Caco-2 (cell line): ENCODE results near the gene LCK. TPM values are rescaled to one million over a fixed set of nuclear protein-coding genes. Genes with fewer than 3 reads are reported as not detected.

ENCODE experiments used
- BruUV-seq: library from RNA; stranded (reverse); fragments of 400-500 nt; replicated peaks from 2 replicates; lab custom pipeline; 2021; lab: Mats Ljungman, UMichigan
- CTCF ChIA-PET: fragments of 300-600 bp; sonication (Branson Sonifier 250); formaldehyde crosslinking; loops from one replicate; lab custom pipeline; 2022; ENCODE audit warnings: antibody characterized with exemption; lab: Charles Lee
- POLR2A ChIA-PET: fragments of 300-600 bp; sonication (Branson Sonifier 250); formaldehyde crosslinking; loops from one replicate; lab custom pipeline; 2022; ENCODE audit warnings: antibody characterized with exemption; lab: Charles Lee
- DNase-seq, 2 experiments: peaks; one replicate each; pipeline versions ENCODE4 v3.0.0 to v3.0.0-alpha.2; 2020 to 2022
- H3K27me3 ChIP-seq: replicated peaks from 2 replicates; pipeline ENCODE4 v1.6.0; 2011; ENCODE audit warnings: low read length; ENCODE audit not compliant: control insufficient read depth, insufficient read depth
- H3K36me3 ChIP-seq: 2 replicates; pipeline ENCODE4 v1.5.1; 2011; ENCODE audit warnings: low read length; ENCODE audit not compliant: control insufficient read depth, insufficient read depth
- H3K4me1 ChIP-seq: fragments of 250-450 bp; sonication (Bioruptor Pico); 2 replicates; pipeline ENCODE4 v1.5.1; 2020; ENCODE audit warnings: mild to moderate bottlenecking
- H3K4me3 ChIP-seq: 2 replicates; pipeline ENCODE4 v1.5.1; 2011; ENCODE audit warnings: low read depth, mild to moderate bottlenecking, control low read depth, low read length
- H3K9me3 ChIP-seq: fragments of 250-450 bp; sonication (Bioruptor Pico); 2 replicates; pipeline ENCODE4 v1.5.1; 2020; ENCODE audit warnings: mild to moderate bottlenecking, moderate library complexity
- H3K27ac Mint-ChIP-seq: one replicate; pipeline ENCODE4 v1.8.0; 2022; ENCODE audit warnings: mixed read lengths; ENCODE audit not compliant: unreplicated experiment
- H3K27me3 Mint-ChIP-seq: one replicate; pipeline ENCODE4 v1.8.0; 2022; ENCODE audit warnings: mixed read lengths; ENCODE audit not compliant: insufficient read depth, unreplicated experiment
- H3K36me3 Mint-ChIP-seq: one replicate; pipeline ENCODE4 v1.8.0; 2022; ENCODE audit warnings: mild to moderate bottlenecking, mixed read lengths; ENCODE audit not compliant: insufficient read depth, unreplicated experiment
- H3K4me1 Mint-ChIP-seq: one replicate; pipeline ENCODE4 v1.8.0; 2022; ENCODE audit warnings: low read depth, mixed read lengths; ENCODE audit not compliant: unreplicated experiment
- H3K4me3 Mint-ChIP-seq: one replicate; pipeline ENCODE4 v1.8.0; 2022; ENCODE audit warnings: mild to moderate bottlenecking, moderate library complexity, mixed read lengths; ENCODE audit not compliant: unreplicated experiment
- H3K9me3 Mint-ChIP-seq: one replicate; pipeline ENCODE4 v1.8.0; 2022; ENCODE audit warnings: mixed read lengths; ENCODE audit not compliant: unreplicated experiment
- intact Hi-C: fragments of 100-400 bp; cut with micrococcal nuclease; formaldehyde crosslinking; loops from one replicate; pipeline ENCODE4 v1.10.0; 2022; ENCODE audit not compliant: unreplicated experiment
- total RNA-seq: library from RNA; stranded (reverse); gene quantifications from 2 replicates; pipeline ENCODE4 v1.2.3, GENCODE V29; 2022
- TF ChIP-seq, protein P1 (sequence below), 2 experiments: fragments of 200-600 bp in 1 of 2; IDR thresholded peaks; 1 replicate in 1 of 2; 2 replicates in 1 of 2; pipeline versions ENCODE4 v1.5.1 to v1.8.0; 2011 to 2022; ENCODE audit warnings: antibody characterized with exemption in 1 of 2, control low read depth in 1 of 2, inconsistent platforms in 1 of 2, low read depth in 1 of 2, low read length in 1 of 2, mild to moderate bottlenecking in 1 of 2, moderate library complexity in 1 of 2; ENCODE audit not compliant: insufficient read depth in 1 of 2, severe bottlenecking in 1 of 2, unreplicated experiment in 1 of 2

LCK gene
- total RNA-seq, 1 experiment from 2014 or later: 0.39 TPM

DNA sequence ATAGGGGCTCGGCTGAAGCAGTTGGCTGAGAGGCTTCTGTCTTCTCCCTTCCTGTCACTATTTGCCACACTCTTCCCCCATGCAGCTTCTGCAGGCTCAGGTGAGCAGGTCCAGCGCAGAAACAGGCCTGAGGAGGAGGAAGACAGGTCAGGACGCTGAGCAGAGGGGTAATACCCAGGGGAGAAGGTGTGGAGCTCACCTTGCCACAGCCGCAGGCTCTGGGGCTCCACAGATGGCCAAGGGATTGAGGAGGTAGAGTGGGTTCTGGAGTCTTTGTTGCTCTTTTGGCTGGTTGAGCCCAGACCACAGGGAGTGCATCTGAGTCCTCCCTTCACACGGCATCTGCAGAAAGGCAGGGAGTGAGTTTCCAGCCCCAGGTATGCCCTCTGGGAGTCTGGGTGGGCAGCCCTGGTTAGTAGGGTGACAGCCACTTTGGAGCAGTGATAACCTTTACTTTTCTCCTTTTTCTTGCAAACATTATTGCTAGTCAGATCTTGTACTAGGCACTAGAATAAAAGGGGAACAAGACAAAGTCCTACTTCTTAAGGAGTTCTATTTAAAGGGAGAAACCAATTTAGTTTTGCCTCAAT lies 19.1 kb upstream of the LCK start:
- H3K4me1 ChIP-seq: no peaks in the 10 kb centered on the region
- TF ChIP-seq, protein P1, sequence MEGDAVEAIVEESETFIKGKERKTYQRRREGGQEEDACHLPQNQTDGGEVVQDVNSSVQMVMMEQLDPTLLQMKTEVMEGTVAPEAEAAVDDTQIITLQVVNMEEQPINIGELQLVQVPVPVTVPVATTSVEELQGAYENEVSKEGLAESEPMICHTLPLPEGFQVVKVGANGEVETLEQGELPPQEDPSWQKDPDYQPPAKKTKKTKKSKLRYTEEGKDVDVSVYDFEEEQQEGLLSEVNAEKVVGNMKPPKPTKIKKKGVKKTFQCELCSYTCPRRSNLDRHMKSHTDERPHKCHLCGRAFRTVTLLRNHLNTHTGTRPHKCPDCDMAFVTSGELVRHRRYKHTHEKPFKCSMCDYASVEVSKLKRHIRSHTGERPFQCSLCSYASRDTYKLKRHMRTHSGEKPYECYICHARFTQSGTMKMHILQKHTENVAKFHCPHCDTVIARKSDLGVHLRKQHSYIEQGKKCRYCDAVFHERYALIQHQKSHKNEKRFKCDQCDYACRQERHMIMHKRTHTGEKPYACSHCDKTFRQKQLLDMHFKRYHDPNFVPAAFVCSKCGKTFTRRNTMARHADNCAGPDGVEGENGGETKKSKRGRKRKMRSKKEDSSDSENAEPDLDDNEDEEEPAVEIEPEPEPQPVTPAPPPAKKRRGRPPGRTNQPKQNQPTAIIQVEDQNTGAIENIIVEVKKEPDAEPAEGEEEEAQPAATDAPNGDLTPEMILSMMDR (IDR thresholded peaks at IDR 0.05; ENCODE audit: insufficient read depth in 1 of 2, low read depth in 1 of 2, low read length in 1 of 2, severe bottlenecking in 1 of 2, unreplicated experiment in 1 of 2): no peak
- peaks cover 29% of the 10 kb centered on the region for H3K36me3 Mint-ChIP-seq
- POLR2A ChIA-PET: no interaction called here
- no peaks in the 10 kb centered on the region for H3K9me3 Mint-ChIP-seq
- no peak for DNase-seq
- H3K9me3 ChIP-seq: no peaks in the 10 kb centered on the region
- intact Hi-C loops: no loop called here
- no peaks in the 10 kb centered on the region for H3K27me3 Mint-ChIP-seq
- H3K27me3 ChIP-seq: no peaks in the 10 kb centered on the region
- BruUV-seq: no TSS peak
- H3K4me3 ChIP-seq: no peak overlapping the region
- H3K4me1 Mint-ChIP-seq: no peaks in the 10 kb centered on the region
- CTCF ChIA-PET: interaction anchor here (0.5 kb wide), 2 partner anchors 26 to 78 kb away, joined by 3 to 4 read pairs; no protein-coding TSS in a partner anchor
- H3K4me3 Mint-ChIP-seq: no peak overlapping the region
- H3K36me3 ChIP-seq: peaks cover 1% of the 10 kb centered on the region; the same call in 1 of the 2 replicates
- no peak overlapping the region for H3K27ac Mint-ChIP-seq

GRCh38 chr1:32232558-32233304 lies 18.3 kb upstream of the LCK start:
- Histone ChIP-seq H3K36me3 (peaks cover 1% of the 10 kb centered on the region; the same call in 1 of the 2 replicates), H3K4me3 (no peak overlapping the region), H3K27me3 (no peaks in the 10 kb centered on the region), H3K9me3 (no peaks in the 10 kb centered on the region), H3K4me1 (no peaks in the 10 kb centered on the region)
- no TSS peak for BruUV-seq
- TF ChIP-seq, protein P1 (IDR thresholded peaks at IDR 0.05; ENCODE audit: insufficient read depth in 1 of 2, low read depth in 1 of 2, low read length in 1 of 2, severe bottlenecking in 1 of 2, unreplicated experiment in 1 of 2): no peak
- Mint-ChIP-seq H3K36me3 (peaks cover 23% of the 10 kb centered on the region), H3K27ac (no peak overlapping the region), H3K27me3 (no peaks in the 10 kb centered on the region), H3K4me1 (no peaks in the 10 kb centered on the region), H3K4me3 (no peak overlapping the region), H3K9me3 (no peaks in the 10 kb centered on the region)
- CTCF ChIA-PET: no interaction called here
- DNase-seq: no peak
- intact Hi-C loops: no loop called here
- POLR2A ChIA-PET: interaction anchor here (0.6 kb wide), 1 partner anchor 79 kb away, joined by 5 read pairs; no protein-coding TSS in a partner anchor

DNA sequence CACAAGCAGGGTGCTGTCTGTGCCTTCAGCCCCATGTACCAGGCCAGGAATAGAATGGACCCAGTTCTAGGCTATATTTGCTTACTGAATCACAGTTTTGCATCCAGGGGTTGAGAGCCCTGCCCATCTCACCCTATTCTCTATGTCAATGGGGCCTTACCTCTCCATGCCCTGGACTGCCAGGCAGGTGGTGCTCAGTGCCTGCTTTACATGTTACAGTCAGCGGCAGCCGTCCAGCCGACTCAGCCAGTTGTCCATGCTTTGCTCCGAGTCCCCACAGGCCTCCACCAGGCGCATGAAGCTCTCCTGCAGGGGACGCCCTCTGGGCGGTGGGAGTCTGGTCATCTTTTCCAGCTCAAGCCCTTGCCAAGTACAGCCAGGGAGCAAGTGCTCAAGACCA lies 16.3 kb upstream of the LCK start:
- no peaks in the 10 kb centered on the region for H3K36me3 ChIP-seq
- H3K27me3 Mint-ChIP-seq: no peaks in the 10 kb centered on the region
- H3K27ac Mint-ChIP-seq: no peak overlapping the region
- no TSS peak for BruUV-seq
- no peaks in the 10 kb centered on the region for H3K27me3 ChIP-seq
- no peaks in the 10 kb centered on the region for H3K4me1 ChIP-seq
- H3K36me3 Mint-ChIP-seq: peaks cover 8% of the 10 kb centered on the region
- no peak overlapping the region for H3K4me3 Mint-ChIP-seq
- intact Hi-C loops: no loop called here
- DNase-seq: no peak
- H3K9me3 ChIP-seq: no peaks in the 10 kb centered on the region
- TF ChIP-seq, protein P1 (IDR thresholded peaks at IDR 0.05; ENCODE audit: insufficient read depth in 1 of 2, low read depth in 1 of 2, low read length in 1 of 2, severe bottlenecking in 1 of 2, unreplicated experiment in 1 of 2): no peak
- H3K9me3 Mint-ChIP-seq: no peaks in the 10 kb centered on the region
- no peak overlapping the region for H3K4me3 ChIP-seq
- ChIA-PET POLR2A (interaction anchor here (1.1 kb wide), 1 partner anchor 101 kb away, joined by 3 read pairs; the partner anchor contains the start of gene MARCKSL1), CTCF (no interaction called here)
- no peaks in the 10 kb centered on the region for H3K4me1 Mint-ChIP-seq
